ENCODE data around the gene TNNT1.

Gene TNNT1

GRCh38 chr19:55149078-55150003 is at the start of gene TNNT1:
Gene TNNT1, minus strand, starts transcription at chr19:55149206. Its CDS starts 2,049 bp downstream, at chr19:55147157.
- Histone ChIP-seq H3K36me3 (ENCODE audit: insufficient read depth, low read length) (no peaks in the 10 kb centered on the region), H3K9me3 (ENCODE audit: insufficient read depth, low read length, severe bottlenecking) (no peaks in the 10 kb centered on the region), H3K27ac (ENCODE audit: low read length) (no peak within 1 kb of the TSS), H3K4me2 (ENCODE audit: insufficient read depth, low read length) (no peak within 1 kb of the TSS), H2AFZ (ENCODE audit: low read depth, low read length) (no peak within 1 kb of the TSS), H3K4me3 (ENCODE audit: low read depth in 1 of 2, low read length in 2 of 2) (no peak within 1 kb of the TSS), H3K9ac (ENCODE audit: low read depth, low read length) (no peak within 1 kb of the TSS), H4K20me1 (ENCODE audit: insufficient read depth, low read length) (no peaks in the 10 kb centered on the region), H3K79me2 (ENCODE audit: insufficient read depth, low read length) (no peaks in the 10 kb centered on the region), H3K27me3 (ENCODE audit: insufficient read depth, low read length, poor library complexity) (peaks cover 13% of the 10 kb centered on the region), H3K4me1 (ENCODE audit: insufficient read depth, low read length) (peaks cover 12% of the 10 kb centered on the region; the same call in 1 of the 2 replicates)
- TF ChIP-seq EZH2 (IDR thresholded peaks at IDR 0.05; ENCODE audit: borderline replicate concordance, low read depth, low read length, severe bottlenecking) (no peak), CTCF (IDR thresholded peaks at IDR 0.05; ENCODE audit: borderline replicate concordance, extremely low read depth, low read length, poor library complexity, severe bottlenecking) (no peak)
- ATAC-seq (ENCODE audit: insufficient read depth, low read depth): no peak
- no peak for DNase-seq

GRCh38 chr19:55198651-55199050 is 49.6 kb upstream of the TNNT1 start:
- no peak for DNase-seq
- H2AFZ ChIP-seq (ENCODE audit: low read depth, low read length): no peak overlapping the region
- no peak overlapping the region for H3K4me3 ChIP-seq (ENCODE audit: low read depth in 1 of 2, low read length in 2 of 2)

GRCh38 chr19:55197528-55197927 is 48.5 kb upstream of the TNNT1 start:
- no peaks in the 10 kb centered on the region for H3K4me1 ChIP-seq (ENCODE audit: insufficient read depth, low read length)
- DNase-seq (no peak), ATAC-seq (ENCODE audit: insufficient read depth, low read depth) (peak; percentile 58; the same call in 2 of the 3 replicates)
- no peaks in the 10 kb centered on the region for H3K79me2 ChIP-seq (ENCODE audit: insufficient read depth, low read length)
- H2AFZ ChIP-seq (ENCODE audit: low read depth, low read length): no peak overlapping the region
- H3K27me3 ChIP-seq (ENCODE audit: insufficient read depth, low read length, poor library complexity): no peaks in the 10 kb centered on the region
- H3K36me3 ChIP-seq (ENCODE audit: insufficient read depth, low read length): no peaks in the 10 kb centered on the region
- H3K9me3 ChIP-seq (ENCODE audit: insufficient read depth, low read length, severe bottlenecking): no peaks in the 10 kb centered on the region
- H4K20me1 ChIP-seq (ENCODE audit: insufficient read depth, low read length): peaks cover 5% of the 10 kb centered on the region; the same call in 1 of the 2 replicates
- no peak overlapping the region for H3K4me2 ChIP-seq (ENCODE audit: insufficient read depth, low read length)
- no peak overlapping the region for H3K9ac ChIP-seq (ENCODE audit: low read depth, low read length)
- no peak overlapping the region for H3K27ac ChIP-seq (ENCODE audit: low read length)
- TF ChIP-seq CTCF (IDR thresholded peaks at IDR 0.05; ENCODE audit: borderline replicate concordance, extremely low read depth, low read length, poor library complexity, severe bottlenecking) (no peak), EZH2 (IDR thresholded peaks at IDR 0.05; ENCODE audit: borderline replicate concordance, low read depth, low read length, severe bottlenecking) (no peak)
- no peak overlapping the region for H3K4me3 ChIP-seq (ENCODE audit: low read depth in 1 of 2, low read length in 2 of 2)

More at GRCh38 chr19:55198651-55199050, 49.6 kb upstream of the TNNT1 start:
- Histone ChIP-seq H3K9ac (ENCODE audit: low read depth, low read length) (no peak overlapping the region), H3K9me3 (ENCODE audit: insufficient read depth, low read length, severe bottlenecking) (no peaks in the 10 kb centered on the region), H3K4me1 (ENCODE audit: insufficient read depth, low read length) (no peaks in the 10 kb centered on the region), H3K4me2 (ENCODE audit: insufficient read depth, low read length) (no peak overlapping the region), H3K79me2 (ENCODE audit: insufficient read depth, low read length) (no peaks in the 10 kb centered on the region), H3K27me3 (ENCODE audit: insufficient read depth, low read length, poor library complexity) (no peaks in the 10 kb centered on the region), H4K20me1 (ENCODE audit: insufficient read depth, low read length) (0 out of 2 replicates have a peak, but pooled peaks cover 5% of the 10 kb centered on the region), H3K36me3 (ENCODE audit: insufficient read depth, low read length) (no peaks in the 10 kb centered on the region), H3K27ac (ENCODE audit: low read length) (no peak overlapping the region)
- TF ChIP-seq EZH2 (IDR thresholded peaks at IDR 0.05; ENCODE audit: borderline replicate concordance, low read depth, low read length, severe bottlenecking): no peak
- TF ChIP-seq CTCF (IDR thresholded peaks at IDR 0.05; ENCODE audit: borderline replicate concordance, extremely low read depth, low read length, poor library complexity, severe bottlenecking): no peak
- ATAC-seq (ENCODE audit: insufficient read depth, low read depth): no peak
